DMS114 treated with DMSO at 0.1 percent for 48 hours (cell line): ENCODE results near the gene XYLT1.

ENCODE experiments used
- DNase-seq: peaks from one replicate; lab custom pipeline; 2025; ENCODE audit not compliant: unreplicated experiment; lab: John Stamatoyannopoulos, UW

Gene XYLT1

DNA sequence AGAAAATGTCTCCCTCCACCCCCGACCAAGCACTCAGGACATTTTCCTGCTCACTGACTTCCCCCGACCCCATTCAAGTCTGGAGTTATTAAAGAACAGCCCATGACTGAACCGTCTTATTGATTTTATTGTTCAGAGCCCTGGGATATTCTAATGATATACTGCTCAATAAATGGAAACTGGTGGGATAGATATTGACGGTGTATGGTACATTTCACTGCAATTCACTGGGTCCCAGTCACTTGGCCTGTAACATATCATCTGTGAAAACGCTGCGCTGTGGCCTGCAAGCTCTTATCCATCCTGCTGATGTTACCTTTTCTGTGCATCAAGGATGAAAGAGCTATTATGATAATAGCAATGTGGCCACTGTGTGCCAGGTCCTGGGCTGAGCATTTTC, 258.2 kb downstream of the XYLT1 start:
- no peak for DNase-seq

DNA sequence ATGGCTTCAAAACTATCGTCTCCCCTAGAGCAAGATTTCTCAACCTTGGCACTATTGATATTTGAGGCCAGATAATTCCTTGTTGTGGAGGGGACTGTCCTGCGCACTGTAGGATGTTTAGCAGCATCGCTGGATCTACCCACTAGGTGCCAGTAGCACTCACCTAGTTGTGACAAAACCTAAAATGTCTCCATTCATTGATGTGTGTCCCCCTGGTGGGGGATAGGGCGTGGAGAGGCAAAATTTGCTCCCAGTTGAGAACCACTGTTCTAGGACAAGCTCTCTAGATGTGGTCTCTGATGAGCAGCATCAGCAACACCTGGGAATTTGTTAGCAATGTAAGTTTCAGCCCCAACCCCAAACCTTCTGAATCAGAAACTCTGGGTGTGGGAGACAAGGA, 259.0 kb downstream of the XYLT1 start:
- DNase-seq: peak; percentile 3

DNA sequence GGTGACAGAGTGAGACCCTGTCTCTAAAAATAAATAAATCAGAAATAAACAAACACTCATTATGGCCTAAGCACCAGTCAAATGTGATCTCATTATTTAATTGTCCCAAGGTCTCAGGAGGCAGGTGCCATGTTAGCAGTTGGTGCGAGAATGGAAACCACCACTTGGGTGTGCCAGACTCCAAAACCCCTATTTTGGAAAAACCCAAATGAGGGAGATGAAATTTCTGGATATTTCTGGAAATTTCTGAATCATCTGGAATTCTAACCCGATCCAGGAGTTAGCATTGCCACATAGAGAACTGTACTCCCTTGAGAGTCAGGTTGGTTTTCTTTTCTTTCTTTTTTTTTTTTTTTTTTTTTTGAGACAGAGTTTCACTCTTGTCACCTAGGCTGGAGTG, 264.0 kb downstream of the XYLT1 start:
- DNase-seq: no peak

DNA sequence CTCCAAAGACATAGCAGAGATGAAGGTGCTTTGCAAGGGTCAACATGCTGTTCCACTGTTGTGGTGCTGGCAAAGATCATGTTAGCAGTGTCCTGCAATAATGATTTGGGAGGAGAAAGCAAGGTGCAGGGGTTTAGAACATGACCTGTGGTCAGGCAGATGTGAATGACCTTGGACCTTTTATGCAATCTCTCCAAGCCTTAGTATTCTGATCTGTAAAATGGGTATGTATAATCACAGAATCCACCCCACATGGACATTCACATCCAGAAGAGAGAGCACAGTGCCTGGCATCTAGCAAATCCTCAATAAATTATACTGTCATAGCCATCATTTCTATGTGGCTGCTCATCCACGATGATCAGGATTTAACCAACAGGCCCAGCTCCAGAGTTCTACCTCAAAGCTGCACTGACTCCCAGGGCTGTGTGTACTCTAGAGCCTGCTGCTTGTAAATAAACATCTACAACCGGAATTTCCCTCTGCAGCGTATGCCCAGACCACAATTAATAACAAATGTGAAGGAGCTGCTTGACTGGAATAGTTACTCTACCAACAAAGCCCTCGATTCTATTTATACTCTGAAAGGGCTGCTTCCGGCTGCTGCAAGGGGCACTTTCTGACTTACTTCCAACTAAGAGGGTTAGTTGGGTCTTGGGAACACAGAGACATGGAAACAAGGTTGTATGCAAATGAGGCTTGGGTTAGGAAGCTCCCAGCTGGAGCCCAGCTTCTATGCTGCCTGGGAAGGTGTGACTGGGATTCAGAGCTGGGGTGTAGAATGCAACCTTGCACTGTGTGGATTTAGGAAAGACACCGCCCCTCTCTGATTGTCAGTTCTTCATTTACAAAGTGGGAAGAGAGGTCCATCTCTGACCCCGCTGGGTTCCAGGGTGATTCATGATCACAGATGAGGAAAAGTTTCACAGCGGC, 265.2 kb downstream of the XYLT1 start:
- no peak for DNase-seq

DNA sequence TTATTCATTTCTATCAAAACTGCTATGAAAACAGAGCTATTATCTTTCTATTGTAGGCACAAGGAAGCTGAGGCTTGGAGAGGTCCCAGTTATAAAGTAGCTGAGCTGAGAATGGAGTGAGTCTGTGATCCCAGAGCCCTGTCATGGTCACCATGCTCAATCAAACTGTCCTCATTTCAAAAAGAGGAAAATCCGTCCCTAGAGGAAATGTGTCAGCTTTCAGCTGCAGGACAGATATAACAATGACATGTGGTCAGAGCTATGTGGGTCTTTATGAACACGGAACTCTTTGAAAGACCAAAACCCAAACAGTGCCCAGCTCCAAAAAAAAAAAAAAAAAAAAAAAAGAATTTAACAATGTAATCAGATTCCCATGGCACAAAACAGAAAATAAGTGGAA, 266.1 kb downstream of the XYLT1 start:
- DNase-seq: no peak

DNA sequence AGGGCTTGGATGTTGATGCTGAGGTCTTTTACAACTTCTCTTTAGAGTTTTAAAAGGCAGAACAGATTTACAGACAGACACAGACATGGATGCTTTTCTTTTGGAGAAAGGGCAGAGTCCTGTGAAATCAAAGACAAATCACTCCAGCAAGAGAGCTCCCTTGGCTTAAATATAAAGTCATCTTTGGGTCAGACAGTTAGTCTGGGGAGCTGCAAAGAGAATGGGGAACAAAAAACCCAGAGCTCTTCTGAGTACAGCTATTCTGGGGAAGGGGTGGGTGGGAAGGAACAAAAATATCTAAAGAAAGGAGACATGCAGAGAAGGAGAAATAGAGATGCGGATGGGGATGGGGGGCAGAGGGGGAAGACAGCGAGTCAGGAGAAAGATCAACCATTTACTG, 266.6 kb downstream of the XYLT1 start:
- no peak for DNase-seq

DNA sequence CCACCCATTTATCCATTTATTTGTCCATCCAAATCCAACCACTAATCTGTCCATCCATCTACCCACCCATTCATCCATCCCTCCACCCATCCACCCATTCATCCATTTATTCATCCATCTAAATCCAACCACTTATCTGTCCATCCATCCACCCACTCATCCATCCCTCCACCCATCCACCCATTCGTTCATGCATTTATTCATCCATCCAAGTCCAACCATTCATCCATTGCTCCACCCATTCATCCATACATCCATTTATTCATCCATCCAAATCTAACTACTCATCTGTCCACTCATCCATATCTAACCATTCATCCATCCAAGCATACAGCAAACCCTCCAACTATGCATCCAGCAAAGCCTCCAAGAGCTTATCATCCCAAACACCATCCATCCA, 267.3 kb downstream of the XYLT1 start:
- no peak for DNase-seq

DNA sequence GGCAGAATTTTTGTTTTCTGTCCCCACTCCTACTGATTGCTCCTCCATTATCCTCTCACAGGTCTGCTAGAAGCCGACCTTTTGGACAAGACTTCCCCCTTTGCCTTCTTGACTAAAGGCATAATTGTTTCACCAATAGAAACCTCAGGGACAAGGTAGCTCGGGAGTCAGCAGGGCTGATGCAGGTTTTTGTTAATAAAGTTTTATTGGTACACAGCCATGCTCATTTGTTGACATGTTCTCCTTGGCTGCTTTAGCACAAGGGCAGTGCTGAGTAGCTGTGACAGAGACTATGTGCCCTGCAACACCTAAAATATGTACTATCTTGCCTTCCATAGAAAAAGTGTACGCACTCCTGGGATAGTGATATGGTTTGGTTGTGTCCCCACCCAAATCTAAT, 271.6 kb downstream of the XYLT1 start:
- DNase-seq: no peak

DNA sequence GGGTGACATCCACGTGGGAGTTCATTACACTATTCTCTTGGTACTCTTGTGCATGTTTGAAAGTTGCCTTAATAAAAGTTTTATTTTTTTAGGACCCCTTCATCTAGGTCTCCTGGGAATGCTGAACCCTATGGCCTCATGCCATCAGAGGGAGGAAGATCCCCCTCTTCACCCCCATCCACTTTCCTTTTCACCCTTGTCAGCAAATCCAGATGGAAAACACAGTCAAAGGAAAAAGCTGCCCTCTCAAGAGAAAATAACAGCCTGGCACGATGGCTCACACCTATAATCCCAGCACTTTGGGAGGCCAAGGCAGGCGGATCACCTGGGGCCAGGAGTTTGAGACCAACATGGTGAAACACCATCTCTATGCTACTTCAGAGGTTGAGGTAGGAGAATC, 274.2 kb downstream of the XYLT1 start:
- no peak for DNase-seq

DNA sequence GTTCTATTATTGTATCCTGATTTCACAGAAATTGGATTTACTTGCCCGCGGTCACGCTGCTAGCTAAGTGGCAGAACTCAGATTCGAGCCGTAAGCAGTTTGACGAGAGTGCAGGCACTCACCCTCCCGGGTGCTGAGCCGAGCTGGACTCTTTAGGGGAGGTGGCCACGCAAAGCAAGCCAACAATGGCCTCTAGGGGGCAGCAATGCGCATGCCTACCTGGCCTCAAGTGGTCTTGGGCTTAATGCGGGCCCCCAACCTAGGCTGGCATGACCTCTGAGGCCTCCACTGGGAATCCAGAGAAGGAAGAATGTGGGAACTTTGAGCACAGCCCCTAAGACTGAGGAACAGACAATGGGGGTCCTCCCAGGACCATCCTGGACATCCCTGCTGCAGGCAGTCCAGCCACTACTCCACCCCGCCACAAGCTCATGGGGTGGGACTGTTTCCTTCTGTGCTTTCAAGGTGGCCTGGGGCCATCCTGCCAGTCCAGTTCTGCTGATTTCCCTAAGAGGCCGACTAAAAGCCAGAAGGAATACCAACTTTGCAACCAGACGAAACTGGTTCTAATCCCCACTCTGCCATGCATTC, 276.5 kb downstream of the XYLT1 start:
- DNase-seq: no peak

DNA sequence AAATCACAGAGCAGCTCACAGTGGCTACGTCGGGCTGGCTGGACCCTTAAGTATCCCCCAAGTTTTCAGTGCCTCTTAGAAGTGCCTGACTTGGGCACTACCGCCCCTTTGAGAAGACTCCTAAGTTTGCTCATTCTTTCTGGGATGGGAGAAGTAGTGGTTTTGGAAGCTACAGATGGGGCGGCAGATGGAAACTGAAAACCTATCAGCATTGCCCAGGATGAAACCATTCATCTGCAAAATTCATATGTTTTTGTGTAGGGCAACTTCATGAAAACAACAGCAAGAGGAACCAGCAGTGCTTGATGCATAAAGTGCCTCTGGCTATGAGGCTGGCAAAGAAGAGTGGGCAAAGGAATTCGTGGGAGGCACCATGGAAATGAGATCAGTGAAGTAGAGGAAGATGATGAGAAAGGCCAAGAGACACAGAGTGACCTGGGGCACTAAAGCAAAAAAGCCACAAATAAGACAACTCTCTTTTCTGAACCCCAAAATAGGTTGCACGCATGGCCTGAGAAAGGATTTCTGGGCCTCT, 277.1 kb downstream of the XYLT1 start:
- DNase-seq: no peak

DNA sequence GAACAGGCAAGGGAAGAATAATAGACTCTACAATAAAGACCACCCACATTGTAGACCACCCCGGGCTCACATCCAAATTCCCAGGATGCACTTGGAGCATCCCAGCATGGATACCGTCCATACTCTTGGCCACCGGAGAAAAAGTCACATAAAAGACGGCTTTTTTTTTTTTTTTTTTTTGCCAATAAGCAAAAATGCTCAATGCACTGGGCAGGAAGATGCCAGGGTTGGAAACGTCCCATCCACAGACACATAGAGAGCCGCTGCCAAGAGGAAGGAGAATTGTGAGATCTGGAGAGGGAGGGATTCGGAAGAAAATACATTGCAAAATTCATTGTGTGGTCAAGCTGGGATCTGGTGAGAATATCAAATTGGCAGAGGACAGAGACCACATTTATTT, 286.7 kb downstream of the XYLT1 start:
- no peak for DNase-seq

DNA sequence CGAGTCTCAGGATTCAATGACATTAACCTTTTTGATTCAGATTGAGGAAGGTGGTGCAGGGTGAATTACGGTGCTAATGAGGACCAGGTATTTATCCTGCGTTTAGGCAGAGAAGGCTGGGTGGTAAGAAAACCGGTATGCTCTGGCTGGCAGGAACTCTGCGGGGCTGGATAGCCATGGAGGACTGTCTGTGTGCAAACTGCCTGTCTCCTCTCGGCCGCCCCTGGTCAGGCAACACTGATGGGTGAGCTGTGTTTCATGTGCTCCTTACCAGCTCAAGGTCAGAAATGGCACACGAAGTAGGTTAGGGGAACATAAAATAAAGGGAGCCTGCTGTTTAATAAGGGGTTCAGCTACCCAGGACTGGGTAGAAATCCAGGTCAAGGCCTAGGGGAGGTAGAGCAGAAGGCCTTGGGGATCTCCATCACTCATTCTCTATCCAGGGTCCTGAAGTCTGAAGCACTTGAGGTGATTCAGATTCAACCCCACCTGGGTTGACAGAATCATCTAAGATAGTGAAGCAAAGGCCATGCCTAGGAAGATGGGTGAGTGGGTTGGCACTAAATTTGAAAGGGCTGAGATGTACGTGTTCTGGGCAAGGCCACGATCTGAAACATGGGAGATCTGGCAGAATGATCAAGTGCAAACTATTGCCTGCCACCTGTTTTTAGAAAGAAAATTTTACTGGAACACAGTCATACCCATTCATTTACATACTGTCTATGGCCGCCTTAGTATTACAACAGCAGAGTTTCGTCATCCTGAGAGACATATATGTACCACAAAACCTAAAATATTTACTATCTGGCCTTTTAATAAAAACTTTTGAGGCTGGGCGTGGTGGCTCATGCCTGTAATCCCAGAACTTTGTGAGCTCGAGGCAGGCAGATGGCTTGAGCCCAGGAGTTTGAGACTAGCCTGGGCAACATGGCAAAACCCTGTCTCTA, 292.5 kb downstream of the XYLT1 start:
- DNase-seq: no peak

DNA sequence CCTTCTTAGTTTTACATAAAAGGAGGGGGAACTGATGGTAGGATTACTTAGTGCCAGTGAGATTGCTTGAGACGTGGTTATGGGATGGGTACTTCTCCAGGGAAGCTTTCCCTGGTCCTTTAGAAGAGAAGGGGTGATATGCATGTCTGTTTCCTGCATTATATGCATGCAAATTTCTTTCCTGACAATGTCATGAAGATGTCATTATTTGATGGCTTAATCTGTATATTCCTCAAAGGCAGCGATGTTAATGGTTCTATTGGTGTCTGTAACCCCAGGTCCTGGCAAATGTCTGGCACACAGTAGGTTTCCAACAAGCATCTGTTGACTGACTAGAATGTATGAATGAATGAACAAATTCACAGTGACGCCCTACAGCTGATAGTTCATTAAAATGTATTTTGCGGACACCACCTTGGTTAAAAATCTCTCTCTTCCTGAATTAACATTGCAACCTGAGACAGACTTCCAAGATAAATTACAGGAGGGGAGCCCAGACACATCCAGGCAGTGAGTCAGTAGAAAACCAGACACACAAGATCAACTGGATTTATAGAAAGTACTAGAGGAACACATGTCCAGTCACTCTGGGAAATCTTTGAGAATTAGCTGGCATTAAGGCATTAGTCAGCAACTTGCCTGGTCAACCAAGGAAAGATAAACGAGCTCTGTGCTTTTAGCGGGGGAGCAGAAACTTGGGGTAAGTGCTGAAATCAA, 293.4 kb downstream of the XYLT1 start:
- DNase-seq: no peak

DNA sequence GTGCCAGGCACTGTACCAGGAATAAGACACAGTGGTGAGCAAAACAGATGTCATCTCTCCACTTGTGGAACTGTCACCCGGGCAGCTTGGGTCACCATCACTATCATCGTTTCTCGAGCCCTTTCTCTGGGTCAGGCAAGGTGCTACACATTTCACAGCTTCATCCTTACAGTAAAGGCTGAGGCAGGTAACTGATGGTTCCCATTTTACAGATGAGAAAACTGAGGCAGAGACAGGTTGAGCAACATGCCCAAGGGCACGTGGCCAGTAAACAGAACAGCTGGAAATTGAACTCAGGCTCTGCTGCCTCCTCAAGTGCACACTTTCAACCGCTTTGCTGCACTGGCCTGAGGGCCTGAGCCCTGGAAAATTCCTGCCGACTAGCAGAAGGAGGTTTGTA, 294.6 kb downstream of the XYLT1 start:
- no peak for DNase-seq

DNA sequence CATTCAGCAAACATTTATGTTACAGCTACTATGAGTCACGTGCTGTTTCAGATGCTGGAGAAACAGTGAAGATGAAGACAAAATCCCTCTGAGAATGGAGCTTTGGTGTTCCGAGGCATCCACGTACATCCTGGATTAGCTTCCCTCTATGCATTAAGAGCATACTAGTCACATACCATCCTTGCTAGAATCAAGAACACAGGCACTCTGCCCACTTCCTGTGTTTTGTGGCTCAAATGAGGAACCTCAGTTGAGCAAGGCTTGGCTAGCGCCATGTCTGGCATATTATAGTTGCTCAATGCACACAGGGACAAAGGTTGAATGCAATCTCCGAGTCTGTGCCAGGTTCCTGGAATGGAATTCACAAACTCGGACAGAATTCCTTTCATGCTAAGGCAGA, 297.5 kb downstream of the XYLT1 start:
- DNase-seq: no peak

DNA sequence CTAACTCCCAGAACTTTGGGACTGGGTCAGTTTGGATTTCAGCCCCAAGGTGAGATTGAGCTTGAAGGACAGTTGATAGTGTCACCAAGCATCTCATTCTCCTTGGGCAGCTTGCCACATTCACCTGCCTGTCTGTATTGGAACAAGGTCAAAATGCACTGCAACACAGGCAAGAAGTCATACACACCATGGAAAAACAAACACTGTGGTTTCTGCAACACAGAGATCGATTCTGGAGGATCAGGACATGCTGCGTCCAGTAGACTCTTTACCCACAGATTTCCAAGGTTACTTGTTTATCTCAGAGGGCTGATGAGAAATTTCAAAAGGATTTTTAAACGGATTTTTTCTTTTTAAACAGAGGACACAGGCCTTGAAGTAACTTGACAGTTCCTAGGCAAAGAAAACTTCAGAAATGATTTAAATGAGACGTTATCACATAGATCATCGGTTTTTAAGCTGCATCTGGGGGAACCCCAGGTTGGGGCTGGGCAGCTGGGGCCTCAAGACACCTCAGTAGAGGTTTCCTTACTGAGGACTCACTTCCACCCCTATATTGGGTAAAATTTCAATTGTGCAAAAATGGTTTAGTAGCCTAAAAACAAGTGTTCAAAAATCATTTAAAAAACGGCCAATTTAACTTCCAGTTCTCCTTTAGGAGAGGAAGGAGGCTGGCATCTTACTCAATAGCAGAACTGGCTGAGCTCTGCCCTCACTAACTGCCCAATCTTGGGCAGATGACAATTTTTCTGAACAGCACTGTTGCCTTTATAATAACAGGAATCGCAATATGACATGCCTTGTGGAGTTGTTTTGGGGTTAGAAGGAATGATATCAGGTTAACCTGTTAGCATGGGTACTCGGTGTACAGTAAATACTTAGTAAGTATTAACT, 299.3 kb downstream of the XYLT1 start:
- no peak for DNase-seq

DNA sequence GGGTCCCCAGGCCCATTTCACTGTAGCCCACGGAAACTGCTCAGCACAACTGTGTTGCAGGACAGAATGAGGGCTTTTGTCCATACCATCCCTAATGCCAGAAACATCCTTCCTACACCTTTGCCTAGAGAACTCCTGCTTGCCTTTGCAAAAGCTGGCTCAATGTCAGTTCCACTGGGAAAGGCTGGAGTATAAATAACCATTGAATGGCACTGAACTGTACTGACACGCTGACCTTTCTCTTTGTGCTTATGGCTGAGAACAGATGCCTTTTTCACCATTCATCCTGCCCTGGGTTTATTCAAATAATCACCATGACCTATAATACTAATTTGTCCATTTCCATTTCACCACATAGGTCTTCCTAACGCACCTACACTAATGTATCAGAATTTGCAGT, 300.3 kb downstream of the XYLT1 start:
- DNase-seq: no peak

DNA sequence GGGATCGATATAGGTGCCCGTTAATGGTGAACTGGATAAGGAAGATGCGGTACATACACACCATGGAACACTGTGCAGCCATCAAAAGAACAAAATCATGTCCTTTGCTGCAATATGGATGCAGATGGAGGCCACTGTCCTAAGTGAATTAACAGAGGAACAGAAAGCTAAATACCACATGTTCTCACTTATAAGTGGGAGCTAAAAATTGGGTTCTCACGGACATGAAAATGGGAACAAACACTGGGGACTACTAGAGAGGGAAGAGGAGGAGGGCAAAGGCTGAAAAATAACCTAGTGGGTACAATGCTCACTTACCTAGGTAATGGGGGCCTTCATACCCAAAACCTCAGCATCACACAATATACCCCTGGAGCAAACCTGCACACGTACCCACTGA, 302.6 kb downstream of the XYLT1 start:
- no peak for DNase-seq

DNA sequence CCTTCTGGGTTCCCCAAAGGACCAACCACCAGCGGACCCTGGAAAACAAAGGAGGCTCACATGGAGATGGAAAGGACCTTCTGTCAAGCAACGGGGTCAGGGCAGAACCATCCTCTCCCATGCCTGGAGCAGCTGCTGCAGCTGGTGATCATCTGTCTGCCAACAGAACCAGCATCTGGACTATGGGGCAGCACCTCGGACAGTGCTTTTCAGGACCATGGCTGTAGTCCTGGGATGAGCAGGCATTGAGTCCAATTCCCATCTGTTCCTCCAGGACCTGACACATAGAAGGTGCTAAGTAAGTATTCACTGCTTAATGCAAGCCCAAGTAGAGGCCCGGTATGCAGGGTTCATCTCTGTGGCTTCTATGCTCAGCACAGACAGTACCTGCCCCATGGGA, 304.7 kb downstream of the XYLT1 start:
- DNase-seq: no peak
